Stimulated activated CD4-positive, alpha-beta T cell treated with anti-CD3 and anti-CD28 coated beads, Interleukin-1b, Interleukin-23, amount 100 ng/mL, for 4 hours (primary cell): ENCODE measurements around the gene LSMEM2.
"Not testable (repeated sequence)": the region's sequence is repeated elsewhere in the genome, so short reads cannot be mapped to it uniquely, and the experiment has no call there.

ENCODE experiments used
- DNase-seq, 2 donors: peaks; one replicate each; pipeline ENCODE4 v3.0.0-alpha.2; 2020; ENCODE audit warnings: low read depth in 2 of 2

The LSMEM2 gene

DNA sequence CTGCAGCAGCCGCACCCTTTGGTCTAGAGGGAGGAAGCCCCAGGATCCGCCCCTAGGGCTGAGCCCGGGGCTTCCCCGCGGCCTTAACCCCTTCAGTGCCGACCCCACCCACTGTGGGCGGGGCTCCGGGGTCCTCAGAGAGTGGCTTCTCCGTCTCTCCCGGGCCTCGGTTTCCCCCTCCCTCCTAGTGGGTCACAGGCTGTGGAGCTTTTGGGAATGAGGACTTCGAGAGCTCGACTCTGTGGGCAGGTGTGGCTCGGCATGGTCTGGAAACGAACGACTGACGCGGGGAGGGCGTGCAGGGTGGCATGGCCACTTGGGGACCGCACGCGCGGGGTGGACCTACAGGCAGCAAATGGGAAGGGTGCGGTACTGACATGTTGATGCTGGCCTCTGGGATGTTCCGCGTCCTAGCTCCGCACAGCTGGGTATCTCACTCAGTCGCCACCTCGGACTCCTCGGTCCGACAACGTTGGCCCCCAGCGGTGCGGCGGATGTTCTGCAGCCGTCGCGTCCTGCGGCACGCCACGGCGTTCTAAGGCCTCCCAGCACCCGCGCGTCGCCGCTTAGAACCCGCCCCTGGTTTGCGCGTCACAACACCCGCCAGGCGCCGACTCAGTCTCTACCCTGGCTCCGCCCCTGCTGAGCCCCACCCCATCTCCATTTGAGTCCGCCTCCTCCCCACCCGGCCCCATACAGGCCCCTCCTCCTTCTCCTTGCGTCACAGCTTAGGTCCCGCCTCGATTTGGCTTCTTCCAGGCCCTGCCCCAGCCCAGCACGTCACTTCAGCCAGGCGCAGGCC, 20.1 kb downstream of the LSMEM2 start, which contains the start of the genes HYAL3 and NAA80:
Gene HYAL3, minus strand, starts transcription at position 570 of the 802 bp plus-strand sequence. CDS start 3,803 bp downstream, outside the sequence.
Gene NAA80, minus strand, starts transcription at position 570 of the 802 bp plus-strand sequence. CDS start 1,942 bp downstream, outside the sequence.
- peak; percentile 98 to 99 for DNase-seq

DNA sequence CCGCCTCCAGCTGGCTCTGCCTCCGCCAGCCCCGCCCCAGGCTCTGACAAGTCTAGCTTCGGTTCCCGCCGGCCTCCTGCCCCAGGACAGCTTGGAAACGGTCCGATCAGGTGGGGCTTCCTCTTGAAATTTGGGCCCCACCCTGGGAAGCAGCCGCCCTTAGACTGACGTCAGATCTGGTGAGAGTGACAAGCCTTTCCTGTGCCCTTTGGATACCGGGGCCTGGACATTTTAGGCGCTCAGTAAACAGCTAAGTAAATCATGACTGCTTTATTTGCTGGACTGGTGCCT, 20.7 kb downstream of the LSMEM2 start:
- DNase-seq: no peak

DNA sequence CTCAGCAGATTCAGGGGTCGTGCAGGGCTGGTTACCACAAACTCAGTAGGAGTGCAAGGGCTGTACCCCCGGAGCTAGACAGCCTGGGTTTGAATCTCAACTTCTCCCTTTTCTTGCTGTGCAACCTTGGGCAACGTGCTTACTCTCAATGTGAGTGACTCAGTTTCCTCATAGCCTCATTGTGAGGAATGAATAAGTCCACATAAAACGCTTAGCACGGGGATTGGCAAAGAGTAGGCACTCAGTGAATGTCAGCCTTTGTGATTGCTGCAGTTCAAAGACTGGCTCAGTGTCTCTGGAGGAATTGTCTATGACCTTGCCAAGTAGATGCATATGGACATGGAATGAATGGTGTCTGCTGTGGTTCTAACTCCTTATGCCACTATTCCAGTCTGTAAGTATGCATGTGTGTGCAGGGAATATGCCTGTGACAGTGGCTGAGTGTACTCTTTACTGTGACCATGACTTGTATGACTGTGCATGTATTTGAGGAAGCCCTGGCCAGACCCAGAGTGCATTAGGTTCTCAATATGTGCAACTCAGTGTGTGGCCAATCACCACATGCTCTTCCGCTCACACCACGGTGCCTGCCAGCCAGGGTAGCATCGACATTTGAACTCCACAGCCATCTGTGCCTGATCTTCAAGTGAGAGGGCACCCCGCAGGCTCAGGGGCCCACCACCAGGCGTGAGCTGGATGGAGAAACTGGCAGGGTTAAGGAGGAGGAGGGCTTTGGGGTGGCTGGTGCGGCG, 21.2 kb downstream of the LSMEM2 start:
- DNase-seq: no peak

DNA sequence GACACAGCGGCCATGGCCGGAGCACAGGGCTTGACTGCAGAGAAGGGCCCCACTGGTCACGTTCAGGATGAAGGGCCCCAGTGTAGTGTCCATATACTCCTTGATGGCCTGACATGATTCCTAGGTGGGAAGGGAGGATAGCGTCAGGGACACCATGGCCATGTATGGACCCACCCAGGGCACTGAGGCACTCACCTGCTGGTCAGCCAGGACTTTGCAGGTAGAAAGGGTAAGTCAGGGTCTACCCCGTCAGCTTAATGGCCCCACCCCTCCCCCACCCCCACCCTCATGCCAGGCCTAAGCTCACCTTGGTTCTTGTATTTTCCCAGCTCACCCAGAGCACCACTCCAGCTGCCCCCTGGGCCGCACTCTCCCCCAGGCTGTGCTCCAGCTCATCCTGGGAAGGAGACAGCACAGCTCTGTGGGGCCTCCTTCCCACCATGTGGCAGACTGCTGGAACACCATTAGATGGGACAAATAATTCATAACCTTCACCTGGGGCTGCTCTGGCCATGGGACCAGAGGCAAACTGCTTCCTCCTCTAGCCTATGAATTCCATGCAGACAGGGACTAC, 21.9 kb downstream of the LSMEM2 start:
- no peak for DNase-seq

DNA sequence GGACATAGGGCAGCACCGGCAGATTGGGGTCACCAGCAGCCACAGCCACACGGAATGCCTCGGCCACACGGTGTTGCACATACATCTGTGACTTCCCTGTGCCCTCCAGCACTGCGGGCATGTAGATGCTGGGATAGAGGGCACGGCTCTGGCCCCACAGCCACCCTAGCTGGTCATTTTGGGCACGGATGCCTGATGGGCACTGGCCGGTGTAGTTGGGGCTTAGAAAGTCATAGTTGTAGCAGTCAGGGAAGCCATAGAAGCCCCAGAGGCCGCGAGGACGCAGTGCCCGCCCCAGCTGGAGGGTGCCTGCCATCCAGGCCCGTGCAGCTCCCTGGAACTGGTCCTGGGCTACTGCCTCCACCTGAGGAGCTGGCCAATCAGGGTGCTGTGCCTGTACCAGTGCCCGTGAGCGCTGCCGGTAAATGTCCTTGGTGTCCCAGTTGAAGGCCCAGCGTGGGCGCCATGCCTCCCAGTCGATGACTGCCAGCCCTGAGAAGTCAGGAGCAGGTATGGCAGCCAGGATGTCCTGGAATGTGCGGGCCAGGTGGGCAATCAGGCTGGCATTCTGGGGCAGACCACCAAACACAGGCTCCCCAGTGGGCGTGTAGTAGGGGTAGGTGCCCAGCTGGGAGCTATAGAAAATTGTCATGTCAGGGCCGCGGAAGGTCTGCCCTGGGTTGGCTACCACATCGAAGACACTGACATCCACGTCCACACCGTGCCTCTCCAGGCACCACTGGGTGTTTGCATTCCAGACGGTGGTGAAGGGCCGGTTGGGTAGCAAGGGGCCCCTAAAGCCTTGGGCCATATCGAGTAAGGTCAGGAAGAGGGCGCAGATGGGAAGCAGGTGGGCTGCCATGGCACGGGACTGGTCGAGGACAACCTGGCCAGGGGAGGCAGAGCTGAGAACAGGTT, 23.5 kb downstream of the LSMEM2 start:
- DNase-seq: no peak

DNA sequence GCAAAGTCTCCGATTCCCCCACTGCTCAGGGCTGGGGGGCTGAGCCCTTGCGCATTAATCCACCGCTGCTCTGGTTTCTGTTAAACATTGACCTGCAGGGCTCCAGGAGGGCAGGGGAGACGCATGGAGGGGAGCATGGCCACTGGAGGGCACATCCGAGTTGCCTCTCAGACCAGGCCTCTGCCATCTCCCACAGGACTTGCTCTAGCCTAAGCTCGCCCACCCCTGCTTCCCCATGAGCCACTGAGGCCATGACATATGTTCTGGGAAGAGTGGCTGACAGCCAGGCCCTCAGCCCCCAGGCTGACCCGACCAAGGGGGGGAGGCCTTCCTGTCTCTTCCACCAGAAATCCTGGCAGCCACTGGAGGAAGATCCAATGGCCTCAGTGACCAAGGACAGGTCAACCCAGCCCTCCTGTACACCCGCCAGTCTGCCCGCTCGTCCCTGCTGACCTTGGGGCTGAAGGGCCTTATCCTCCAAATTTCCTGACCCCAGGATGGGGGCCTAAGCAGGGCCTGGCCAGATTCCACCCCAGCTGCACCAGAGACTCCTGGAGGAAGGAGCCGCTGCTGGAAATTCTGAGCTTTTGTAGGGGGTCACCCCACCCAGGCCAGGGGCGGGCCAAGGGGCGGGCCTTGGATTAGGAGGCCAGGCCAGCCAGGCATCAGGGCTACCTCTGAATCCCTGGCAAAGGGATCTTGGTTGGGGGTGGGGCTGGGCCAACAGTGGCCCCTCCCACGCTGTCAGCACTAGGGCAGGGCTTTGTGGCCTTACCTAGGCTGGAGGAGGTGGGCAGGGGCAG, 24.3 kb downstream of the LSMEM2 start, which contains the start of gene HYAL1:
Gene HYAL1, minus strand, starts transcription at position 562 of the 803 bp plus-strand sequence. CDS start 618 bp downstream, outside the sequence.
- no peak for DNase-seq

DNA sequence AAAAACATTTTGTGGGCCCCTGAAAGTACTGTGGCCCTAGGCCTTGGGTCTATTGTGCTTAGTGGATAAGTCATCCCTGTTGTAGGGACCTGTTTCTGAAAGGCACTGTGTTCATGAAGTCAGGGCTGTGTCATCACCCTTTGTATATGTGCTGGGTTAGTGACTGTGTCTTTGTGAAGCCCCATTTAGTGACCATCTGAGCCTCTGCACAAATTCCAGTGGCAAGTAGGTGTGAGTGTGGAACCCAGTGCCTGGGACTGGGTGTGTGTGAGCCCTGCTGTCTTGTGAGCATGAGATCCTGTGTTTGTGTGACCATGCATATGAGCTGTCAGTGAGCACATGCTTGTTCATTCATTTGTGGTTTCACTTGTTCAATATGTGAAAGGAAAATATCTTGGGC, 25.7 kb downstream of the LSMEM2 start:
- no peak for DNase-seq

DNA sequence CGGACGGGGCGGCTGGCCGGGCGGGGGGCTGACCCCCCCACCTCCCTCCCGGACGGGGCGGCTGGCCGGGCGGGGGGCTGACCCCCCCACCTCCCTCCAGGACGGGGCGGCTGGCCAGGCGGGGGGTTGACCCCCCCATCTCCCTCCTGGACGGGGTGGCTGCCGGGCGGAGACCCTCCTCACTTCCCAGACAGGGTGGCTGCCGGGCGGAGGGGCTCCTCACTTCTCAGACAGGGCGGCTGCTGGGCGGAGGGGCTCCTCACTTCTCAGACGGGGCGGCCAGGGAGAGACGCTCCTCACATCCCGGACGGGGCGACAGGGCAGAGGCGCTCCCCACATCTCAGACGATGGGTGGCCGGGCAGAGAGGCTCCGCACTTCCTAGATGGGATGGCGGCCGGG, 33.2 kb downstream of the LSMEM2 start:
- not testable (repeated sequence) for DNase-seq

DNA sequence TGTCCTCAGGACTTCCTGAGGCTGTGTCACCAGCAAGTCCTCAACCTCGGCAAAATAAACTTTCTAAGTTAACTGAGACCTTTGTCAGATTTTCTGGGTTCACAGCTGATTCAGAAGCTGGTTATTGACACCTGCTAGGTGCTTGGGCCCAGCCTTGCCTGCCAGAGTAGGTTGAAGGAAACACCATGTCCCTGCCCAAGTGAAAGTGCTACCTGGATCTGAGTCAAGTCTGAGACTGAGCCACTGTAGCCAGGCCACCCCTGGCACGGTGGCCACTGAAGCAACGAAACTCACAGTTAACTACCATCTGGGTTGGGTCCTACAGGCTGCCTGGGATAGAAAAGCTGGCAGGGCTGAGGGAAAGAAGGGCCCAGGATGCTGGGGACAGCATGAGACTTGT, 35.5 kb downstream of the LSMEM2 start:
- DNase-seq: no peak

DNA sequence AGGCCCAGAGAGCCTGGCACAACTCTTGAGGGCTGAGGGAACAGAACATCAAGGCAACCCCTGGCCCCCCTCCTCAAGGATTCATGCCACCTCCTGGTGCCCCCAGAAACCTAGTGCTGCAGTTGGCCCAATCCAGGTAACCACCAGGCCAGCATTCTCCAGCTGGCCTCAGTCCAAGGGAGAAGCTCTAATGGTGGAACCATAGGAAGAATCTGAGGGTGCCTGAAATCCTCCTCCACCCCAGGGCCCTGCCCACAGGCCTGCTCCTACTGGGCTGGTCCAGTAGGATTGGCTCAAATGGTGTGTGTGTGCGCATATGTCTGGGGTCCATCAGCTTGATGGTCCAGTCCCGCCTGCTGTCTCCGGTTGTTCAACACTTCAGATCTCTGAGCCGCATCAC, 35.9 kb downstream of the LSMEM2 start:
- no peak for DNase-seq

DNA sequence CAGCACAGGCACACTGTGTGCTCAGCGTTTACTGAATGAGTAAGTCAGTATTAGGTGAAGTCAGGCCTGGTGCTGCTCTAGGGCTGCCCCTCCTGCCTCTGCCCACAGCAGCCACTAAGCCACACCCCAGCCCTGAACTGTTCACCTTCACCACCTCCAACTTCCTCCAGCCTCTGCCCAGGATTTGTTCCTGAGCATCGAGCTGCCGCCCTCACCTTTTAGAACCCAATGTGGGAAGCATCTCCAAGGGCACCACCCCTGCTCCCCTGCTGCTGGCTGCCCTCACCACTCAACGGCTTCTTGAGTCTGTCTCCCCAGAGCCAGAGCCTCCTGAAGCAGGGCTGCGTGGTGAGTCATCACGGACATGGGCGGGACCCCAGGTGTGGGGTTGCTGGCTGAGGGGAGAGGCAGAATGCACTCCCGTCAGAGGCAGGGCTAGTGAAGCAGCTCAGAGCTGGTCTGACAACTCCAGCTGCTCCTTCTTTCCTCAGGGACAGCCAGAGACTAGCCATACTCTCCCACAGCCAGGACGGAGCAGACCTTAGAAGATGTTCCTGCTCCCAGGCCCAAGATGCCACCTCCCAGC, 37.9 kb downstream of the LSMEM2 start:
- DNase-seq: peak in 1 of 2 donors; percentile 54

DNA sequence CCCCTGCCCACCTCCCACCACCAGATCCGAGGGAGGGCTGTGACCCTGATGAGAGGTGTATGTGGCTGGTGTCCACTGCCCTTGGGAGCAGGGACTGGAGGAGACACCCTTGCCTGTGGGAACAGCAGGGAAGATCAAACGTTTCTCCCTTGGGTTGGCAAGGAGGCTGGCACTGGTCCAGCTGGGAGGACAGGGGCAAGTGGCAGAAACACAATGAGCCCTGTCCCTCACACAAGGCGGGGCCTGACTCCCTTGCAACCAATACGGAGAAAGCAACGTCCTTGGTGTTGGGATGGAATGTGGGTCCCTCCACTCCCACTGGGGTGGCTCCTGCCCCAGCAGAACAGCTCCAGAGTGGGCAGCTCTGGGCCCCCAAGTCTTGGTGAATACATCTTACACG, 38.4 kb downstream of the LSMEM2 start:
- no peak for DNase-seq

DNA sequence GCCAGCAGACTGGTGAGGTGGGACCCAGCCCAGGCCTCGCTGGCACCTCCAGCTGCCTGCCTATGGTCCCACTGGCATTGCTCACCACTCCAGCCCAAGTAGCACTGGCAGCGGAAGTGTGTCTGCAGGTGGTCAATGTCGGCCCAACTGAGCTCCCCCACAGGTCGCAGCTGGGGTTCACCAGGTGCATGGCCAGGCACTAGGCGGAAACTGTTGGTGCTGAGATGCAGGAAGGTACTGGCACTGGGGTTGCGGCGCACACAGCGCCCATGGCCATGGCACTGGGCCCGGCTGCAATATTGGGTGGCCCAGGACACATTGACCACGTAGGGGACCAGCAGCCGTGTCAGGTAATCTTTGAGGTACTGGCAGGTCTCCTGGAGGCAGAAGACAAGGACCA, 39.3 kb downstream of the LSMEM2 start:
- no peak for DNase-seq

DNA sequence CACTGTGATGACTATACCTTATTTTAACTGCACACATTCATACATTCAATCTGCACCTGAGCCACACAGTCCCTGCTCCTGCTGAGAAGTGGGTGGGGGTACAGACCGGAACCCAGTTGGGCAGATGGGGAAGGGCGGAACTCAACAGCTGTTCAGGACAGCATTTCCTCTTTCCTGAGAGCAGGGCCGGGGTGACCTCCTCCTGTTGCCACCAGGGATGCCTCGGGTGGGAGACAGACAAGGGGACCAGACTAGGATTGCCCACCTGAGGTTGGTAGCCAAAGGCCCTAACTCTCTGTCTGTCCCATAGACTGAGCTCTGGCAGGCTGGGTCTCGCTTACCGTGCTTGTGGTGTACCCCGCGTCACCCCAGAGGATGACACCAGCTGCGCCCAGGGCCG, 39.7 kb downstream of the LSMEM2 start:
- no peak for DNase-seq

DNA sequence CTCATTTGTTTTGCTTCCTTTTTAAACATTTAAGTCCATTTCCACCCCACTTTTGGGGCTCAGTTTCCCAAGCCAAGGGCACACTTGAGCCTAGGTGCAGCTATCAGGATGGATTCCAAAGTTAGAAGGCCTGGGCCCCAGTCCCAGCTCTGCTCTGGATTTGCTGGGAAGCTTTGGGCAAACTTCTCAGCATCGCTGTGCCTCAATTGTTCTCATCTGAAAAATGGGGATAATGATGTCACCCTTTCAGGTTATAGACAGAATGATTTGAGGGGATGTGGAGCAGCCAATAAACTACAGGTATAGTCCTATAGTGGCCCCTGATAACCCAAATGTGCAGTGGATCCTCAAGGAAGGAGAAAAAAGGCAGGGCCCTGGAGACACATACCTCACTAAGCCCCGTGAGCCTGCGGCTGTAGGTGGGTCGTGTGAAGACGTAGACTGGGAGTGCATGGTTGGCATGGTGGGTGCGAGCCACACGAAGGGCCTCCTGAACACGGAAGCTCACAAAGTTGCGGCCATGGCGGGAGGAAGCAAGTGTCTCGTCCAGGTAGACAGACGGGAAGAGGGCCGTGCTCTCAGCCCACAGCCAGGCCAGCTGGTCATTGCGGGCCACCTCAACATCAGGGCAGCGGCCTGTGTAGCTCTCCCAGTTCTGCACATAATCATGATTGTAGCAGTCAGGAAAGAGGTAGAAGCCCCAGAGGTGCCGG, 40.5 kb downstream of the LSMEM2 start:
- DNase-seq: no peak

DNA sequence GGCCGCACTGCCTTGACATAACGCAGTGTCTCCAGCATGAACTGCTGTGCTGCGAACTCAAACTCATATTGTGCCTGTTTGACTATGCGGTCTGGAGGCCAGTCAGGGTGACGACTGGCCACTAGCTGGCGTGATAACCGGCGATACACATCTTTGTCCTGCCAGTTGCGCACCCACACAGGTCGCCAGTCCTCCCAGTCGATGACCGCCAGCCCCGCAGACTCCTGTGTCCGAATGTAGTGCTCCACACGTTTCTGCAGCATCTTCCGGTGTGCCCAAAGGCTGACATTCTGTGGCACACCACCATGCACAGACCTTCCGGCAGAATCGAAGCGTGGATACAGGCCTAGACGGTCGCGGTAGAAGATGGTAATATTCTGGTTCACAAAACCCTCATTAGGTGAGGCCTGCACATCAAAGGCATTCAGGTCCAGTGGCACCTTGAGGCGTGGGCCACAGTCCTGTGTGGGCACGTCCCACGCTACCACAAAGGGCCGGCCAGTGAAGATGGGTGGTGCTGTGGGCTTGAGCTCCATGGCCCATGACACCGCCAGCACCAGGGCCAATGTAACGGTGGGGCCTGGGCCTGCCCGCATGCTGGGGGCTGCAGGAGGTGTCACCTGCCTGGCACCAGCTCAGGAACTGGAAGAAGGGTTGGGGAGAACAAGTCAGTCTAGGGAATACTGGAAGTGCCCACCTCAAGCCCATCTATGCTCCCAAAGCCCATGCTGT, 41.2 kb downstream of the LSMEM2 start:
- DNase-seq: no peak

DNA sequence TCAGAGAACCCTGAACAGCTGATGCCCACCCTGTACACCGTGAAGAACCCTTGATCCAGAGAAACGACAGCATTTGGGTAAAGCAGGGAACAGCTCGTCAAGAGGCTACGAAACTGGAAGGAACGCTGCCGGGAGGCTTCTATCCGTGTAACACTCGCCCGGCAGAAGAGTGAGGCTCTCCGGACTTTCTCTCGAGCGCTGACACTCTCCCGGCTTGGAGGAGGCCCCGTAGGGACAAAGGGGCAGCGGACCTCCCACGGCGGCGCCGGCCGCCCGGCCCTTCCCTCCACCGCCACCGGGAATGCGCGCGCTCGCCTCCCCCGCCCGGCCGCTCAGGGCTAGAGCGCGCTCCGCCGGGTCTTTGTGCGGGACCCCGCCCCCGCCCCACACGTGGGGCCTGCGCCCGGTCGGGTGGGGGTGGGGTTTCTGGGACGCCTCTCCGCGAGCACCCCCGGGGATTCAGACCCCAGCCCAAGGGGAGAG, 42.0 kb downstream of the LSMEM2 start:
- peak; percentile 54 to 63 for DNase-seq

DNA sequence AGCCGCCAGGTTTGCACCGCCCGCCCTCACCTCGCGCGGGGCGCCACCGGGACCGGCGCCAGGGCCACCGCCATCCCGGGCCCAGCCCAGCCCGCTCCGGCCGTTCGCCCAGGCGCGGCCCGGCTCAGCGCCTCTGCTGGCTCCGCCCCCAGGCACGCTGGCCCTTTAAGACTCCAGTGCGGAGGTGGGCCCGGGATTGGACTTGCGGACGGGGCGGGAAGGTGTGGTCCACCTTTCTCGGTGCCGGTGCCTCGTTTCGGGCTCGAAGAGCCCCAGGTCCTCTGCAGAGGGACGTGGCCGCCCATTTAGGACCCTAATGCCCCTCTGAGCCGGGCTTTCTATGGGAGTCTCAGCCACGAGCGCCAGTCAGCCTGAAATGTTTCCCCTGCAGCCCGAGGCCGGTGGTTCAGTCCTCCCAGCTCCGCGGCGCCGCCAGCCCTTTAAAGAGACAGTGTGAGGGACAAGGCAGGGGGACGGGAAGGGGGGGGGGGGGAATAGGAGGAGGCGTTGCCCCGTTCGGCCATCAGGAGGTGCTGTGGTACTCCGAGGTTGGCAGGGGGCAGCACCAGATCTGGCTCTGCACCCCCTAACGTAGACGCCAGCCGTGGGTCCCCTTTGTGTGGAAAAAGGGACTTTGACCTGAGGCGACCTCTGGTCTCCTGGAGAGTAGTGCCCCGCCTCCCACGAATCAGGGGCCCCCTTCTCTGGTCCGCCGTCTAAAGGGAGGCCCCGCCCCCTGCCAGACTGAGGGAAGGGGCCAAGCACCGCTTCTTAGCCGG, 42.6 kb downstream of the LSMEM2 start:
- DNase-seq: peak; percentile 68 to 75
